Left renal cortex interstitium (tissue), 4 donors: ENCODE measurements around the gene HNRNPA2B1. TPM values are rescaled to one million over a fixed set of nuclear protein-coding genes. Genes with fewer than 3 reads are reported as not detected.
"Not testable (repeated sequence)": the region's sequence is repeated elsewhere in the genome, so short reads cannot be mapped to it uniquely, and the experiment has no call there.

Experiments used
- DNase-seq, 4 donors: peaks; one replicate each; pipeline ENCODE4 v3.0.0-alpha.2; 2013; ENCODE audit warnings: low read depth in 4 of 4, low spot score in 2 of 4, missing footprints in 1 of 4
- polyA plus RNA-seq, 4 donors: library from polyadenylated mRNA; unstranded; fragments of 120-200 nt; gene quantifications; one replicate each; pipeline ENCODE4 v1.2.1, GENCODE V29; 2013; ENCODE audit not compliant: insufficient read length in 4 of 4

Gene HNRNPA2B1
- polyA plus RNA-seq, 4 donors: 1,177 to 1,886 (median 1,534) TPM

GRCh38 chr7:26185844-26186180 is 14.7 kb downstream of the HNRNPA2B1 start:
- no peak for DNase-seq

- no peak for DNase-seq
Observed at GRCh38 chr7:26185131-26185843, 15.3 kb downstream of the HNRNPA2B1 start.

DNA sequence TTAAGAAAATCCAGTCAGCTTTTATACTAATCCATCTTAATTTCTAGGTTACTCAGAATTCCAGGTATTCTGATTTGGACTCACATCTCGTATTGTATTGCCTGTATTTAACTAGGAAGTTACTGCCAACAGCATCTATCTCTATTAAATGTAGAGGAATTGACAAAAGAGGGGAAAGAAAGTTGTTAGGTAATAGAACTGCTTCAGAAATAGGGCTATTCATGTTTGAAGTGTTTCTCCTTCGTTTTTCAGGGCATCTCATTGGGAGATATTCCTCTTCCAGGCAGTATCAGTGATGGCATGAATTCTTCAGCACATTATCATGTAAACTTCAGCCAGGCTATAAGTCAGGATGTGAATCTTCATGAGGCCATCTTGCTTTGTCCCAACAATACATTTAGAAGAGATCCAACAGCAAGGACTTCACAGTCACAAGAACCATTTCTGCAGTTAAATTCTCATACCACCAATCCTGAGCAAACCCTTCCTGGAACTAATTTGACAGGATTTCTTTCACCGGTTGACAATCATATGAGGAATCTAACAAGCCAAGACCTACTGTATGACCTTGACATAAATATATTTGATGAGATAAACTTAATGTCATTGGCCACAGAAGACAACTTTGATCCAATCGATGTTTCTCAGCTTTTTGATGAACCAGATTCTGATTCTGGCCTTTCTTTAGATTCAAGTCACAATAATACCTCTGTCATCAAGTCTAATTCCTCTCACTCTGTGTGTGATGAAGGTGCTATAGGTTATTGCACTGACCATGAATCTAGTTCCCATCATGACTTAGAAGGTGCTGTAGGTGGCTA is 16.1 kb downstream of the HNRNPA2B1 start:
- not testable (repeated sequence) for DNase-seq

GRCh38 chr7:26183545-26184280 is 16.8 kb downstream of the HNRNPA2B1 start:
- no peak for DNase-seq

DNA sequence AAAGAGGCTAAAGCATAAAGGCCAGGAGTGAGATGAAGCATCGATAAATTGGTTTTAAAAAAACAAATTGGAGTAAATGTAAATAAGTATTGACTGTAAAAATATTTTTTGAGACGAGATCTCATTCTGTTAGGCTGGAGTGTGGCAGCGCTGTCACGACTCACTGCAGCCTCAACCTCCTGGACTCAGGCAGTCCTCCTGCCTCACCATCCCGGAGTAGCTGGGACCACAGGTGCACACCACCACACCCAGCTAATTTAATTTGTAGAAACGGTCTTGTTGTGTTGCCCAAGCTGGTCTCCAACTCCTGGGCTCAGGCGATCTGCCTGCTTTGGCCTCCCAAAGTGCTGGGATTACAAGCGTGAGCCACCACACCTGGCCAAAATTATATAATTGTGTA is 17.8 kb downstream of the HNRNPA2B1 start:
- DNase-seq: no peak

GRCh38 chr7:26182283-26182682 is 18.3 kb downstream of the HNRNPA2B1 start:
- no peak for DNase-seq

DNA sequence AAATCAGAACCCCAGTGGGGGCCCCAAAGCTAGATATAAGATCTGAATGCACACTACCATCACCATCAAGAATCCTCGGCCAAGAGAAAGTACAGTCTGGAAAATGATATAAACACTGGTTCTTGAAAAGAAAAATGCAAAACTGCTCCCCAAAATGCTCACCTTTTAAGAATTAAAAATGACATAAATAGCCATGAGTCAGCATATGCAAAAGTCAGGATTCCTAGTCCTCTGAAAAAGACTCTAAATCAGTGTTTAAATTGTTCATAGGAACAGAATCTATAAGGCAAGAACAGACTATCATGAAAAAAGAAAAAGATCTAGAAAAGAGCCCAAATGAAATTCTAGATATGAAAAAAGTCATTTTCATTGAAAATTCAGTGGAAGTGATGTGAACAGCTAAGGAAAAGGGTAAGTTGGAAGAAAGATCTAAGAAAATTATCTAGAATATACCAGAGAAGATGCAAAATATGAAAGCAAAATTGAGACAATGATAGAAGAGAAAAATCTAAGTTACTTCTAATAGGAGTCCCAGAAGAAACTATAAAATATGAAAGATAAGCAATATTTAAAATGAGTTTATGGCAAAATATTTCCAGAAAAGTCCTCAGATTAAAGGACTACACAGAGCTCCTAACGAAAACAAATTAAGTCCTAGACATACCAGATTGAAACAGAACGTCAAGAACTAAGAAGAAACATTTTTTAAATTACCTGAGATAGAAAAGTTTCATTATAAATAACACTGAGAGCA is 18.9 kb downstream of the HNRNPA2B1 start:
- DNase-seq: no peak

DNA sequence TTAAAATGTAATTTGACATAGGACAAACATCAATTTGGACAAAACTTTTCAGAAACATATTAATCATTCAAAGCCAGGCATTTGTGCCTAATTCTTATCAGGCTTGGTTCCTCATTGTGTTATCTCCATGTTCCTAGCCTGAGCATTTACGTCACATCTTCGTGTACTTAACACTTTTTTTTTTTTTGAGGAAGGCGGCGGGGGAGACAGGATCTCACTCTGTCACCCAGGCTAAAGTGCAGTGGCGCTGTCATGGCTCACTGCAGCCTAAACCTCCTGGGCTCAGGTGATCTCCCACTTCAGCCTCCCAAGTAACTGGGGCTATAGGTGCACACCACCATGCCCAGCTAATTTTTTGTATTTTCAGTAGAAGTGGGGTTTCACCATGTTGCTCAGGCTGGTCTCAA is 19.8 kb downstream of the HNRNPA2B1 start:
- DNase-seq: no peak

GRCh38 chr7:26179826-26180497 is 20.6 kb downstream of the HNRNPA2B1 start:
- no peak for DNase-seq

GRCh38 chr7:26179422-26179821 is 21.1 kb downstream of the HNRNPA2B1 start:
- no peak for DNase-seq

DNA sequence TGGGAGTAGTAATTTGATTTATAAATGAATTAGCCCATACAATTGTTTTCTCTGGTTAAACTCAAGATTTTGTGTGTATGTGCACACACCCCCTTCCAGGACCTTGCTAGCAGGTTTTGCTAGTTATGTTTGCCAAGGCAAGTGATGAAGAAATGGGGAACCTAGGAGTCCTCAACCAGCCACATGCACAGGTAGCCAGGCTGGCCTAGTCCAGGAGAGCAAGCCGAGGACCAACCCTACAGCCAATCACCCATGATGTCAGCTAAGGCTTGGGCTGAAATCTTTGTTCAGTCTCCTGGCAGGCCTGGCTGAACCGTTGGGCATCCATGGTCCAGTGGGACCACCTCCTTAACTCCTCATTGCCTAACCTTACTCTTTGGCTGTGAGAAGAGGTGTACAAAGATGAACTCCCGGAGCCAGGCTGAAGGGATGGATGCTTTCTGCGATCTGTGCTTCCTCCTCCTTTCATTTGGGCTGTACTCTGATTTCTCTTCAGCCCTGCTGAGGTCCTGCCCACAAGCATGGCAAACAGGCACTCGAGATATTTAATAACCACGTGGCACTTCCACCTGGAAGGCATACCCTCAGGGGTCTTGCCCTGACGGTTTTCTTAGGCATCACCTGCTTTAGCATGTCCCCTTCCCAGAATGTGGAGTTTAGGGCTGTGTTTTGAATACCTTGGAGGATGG is 22.1 kb downstream of the HNRNPA2B1 start:
- DNase-seq: no peak

GRCh38 chr7:26177269-26177668 is 23.3 kb downstream of the HNRNPA2B1 start:
- not testable (repeated sequence) for DNase-seq

- DNase-seq: not testable (repeated sequence)
Observed at GRCh38 chr7:26176696-26177095, 23.9 kb downstream of the HNRNPA2B1 start.

- DNase-seq: not testable (repeated sequence)
Observed at GRCh38 chr7:26175903-26176302, 24.6 kb downstream of the HNRNPA2B1 start.

GRCh38 chr7:26172048-26172447 is 28.5 kb downstream of the HNRNPA2B1 start:
- no peak for DNase-seq

- no peak for DNase-seq
Observed at GRCh38 chr7:26171601-26172000, 28.9 kb downstream of the HNRNPA2B1 start.

DNA sequence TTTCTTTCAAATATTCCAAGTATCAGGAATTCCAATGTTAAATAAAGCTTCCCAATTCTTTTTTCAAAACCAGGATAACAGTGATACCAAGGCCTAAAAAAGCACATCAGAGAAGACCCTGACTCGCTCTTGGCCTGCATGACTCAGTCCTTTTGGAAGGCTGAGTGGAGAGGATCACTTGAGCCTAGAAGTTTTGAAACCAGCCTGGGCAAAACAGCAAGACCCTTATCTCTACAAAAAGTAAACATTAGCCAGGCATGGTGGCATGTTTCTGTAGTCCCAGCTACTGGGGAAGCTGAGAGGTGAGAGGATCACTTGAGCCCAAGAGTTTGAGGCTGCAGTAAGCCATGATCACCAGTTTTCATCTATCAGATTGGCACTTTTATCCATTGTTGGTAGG is 29.9 kb downstream of the HNRNPA2B1 start:
- DNase-seq: no peak

DNA sequence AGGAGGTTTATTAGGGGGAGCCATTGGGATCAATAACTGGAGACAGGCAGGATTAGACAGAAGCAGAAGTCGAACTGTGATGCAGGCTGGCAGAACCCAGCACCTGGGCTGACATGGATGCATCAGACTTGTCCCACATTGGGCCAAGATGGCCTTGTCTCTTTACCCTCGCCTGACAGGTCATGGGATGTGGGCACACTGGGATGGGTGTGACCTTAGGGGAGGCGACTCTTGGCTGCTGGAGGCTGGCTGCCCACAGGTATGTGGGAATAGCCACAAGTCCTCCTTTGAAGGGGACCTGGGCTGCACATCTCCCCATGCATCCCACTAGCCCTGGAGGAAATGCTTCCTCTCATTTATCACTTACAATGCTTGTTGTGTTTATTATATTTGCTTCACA is 31.3 kb downstream of the HNRNPA2B1 start:
- DNase-seq: no peak

GRCh38 chr7:26168458-26169023 is 32.0 kb downstream of the HNRNPA2B1 start:
- DNase-seq: no peak
